GM12864 (cell line): ENCODE data around the gene CTSS.
"Not testable (repeated sequence)": the region's sequence is repeated elsewhere in the genome, so short reads cannot be mapped to it uniquely, and the experiment has no call there.

Experiments
- DNase-seq: peaks from one replicate; pipeline ENCODE4 v3.0.0-alpha.2; 2011; ENCODE audit warnings: low read depth
- H3K4me3 ChIP-seq: 2 replicates; pipeline ENCODE4 v1.5.1; 2011; ENCODE audit warnings: mild to moderate bottlenecking, low read depth, low read length, control low read depth
- TF ChIP-seq, protein P1 (sequence below): IDR thresholded peaks from 2 replicates; pipeline ENCODE4 v1.5.1; 2011; ENCODE audit warnings: low read depth, mild to moderate bottlenecking, moderate library complexity, low read length, control low read depth, inconsistent platforms; ENCODE audit errors: missing control alignments

Gene CTSS

DNA sequence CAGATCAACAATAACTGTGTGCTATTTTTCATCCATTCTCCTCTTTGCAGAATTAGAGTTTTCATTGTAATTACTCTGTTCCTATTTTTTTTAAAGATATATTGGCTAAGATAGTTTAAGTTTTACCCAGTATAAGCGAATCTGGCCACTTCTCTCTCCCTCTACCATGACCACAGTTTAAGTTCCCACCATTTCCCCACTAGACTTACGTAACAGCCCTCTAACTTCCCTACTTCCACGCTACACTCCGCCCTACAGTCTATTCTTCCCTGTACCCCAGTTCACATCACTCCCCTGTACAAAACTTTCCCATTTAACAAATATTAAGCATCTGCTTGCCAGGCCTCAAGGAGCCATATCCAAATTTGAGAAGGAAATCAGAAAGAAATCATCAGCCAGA, 26.0 kb upstream of the CTSS start:
- no peak for DNase-seq
- TF ChIP-seq, protein P1, sequence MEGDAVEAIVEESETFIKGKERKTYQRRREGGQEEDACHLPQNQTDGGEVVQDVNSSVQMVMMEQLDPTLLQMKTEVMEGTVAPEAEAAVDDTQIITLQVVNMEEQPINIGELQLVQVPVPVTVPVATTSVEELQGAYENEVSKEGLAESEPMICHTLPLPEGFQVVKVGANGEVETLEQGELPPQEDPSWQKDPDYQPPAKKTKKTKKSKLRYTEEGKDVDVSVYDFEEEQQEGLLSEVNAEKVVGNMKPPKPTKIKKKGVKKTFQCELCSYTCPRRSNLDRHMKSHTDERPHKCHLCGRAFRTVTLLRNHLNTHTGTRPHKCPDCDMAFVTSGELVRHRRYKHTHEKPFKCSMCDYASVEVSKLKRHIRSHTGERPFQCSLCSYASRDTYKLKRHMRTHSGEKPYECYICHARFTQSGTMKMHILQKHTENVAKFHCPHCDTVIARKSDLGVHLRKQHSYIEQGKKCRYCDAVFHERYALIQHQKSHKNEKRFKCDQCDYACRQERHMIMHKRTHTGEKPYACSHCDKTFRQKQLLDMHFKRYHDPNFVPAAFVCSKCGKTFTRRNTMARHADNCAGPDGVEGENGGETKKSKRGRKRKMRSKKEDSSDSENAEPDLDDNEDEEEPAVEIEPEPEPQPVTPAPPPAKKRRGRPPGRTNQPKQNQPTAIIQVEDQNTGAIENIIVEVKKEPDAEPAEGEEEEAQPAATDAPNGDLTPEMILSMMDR, result no peak
- no peak overlapping the region for H3K4me3 ChIP-seq

DNA sequence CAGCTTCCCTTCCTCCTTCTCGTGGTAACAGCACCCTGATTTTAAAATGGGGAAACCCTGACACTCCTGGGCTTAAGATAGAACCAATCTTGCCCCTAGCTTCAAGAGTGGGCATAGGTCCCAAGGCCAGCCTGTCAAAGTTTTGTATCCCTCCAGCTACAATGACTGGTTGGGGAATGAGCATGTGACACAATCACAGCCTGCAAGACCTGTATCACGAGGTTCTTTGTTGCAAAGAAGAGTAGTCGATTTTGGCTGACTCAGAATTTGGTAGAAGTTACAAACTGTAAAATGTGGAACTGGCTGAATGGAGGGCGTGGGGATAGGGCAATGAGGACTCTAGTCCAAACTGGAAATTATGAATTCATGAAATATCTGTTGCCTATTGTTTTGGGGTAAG, 23.8 kb upstream of the CTSS start:
- TF ChIP-seq, protein P1, result no peak
- no peak overlapping the region for H3K4me3 ChIP-seq
- DNase-seq, result no peak

DNA sequence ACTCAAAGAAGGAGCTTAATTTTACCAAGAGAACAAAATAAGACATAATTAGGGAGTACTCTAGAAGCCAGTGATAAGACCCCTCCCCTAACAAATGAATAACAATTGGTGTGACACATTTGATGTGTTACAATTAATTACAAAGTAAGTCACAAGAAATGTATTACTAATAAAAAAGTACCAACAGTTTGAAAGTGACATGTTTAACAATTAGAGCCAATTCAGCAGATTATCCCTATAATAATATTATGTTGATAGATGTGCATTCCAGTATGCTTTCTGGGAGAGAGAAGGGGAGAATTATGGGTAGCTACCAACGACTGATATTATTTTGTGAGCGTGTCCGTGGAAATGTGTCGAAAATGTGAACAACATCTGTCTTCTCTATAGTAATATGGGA, 23.4 kb upstream of the CTSS start:
- no peak for DNase-seq
- no peak overlapping the region for H3K4me3 ChIP-seq
- TF ChIP-seq, protein P1, result no peak

DNA sequence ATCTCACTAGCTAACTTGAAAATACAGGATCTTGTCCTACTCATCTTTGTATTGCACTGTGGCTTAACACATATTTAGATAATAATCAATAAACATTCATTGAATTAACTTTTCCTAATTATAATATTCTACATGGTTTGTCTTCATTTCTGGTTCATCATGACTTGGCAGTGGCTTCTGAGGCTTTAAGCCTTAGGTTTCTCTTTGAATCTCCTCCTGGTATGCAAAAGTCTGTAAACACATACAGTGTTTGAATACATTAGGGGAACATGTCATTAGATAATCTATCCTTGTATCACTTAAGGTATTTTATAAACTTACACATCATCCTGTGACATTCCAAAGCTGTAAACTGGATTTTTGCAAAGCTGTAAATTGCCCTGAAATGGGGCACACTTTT, 21.9 kb upstream of the CTSS start:
- no peak for DNase-seq
- TF ChIP-seq, protein P1, result no peak
- no peak overlapping the region for H3K4me3 ChIP-seq

DNA sequence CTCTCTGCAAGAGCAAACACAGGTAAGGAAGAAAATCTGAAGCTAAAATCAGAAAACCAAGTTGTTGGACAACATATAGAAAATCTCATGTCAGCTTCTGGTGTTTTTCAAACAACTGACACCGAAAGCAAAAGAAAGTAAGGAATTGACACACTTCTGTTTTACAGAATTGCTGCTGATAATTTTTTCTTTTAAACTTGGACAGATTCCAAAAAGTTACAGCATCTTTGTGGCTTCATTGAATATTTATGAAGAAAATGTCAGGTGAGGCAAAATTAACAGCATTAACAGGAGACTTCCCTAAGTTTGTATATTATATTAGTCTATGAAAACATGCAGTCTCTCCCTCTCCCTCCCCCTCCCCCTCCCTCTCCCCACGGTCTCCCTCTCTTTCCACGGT, 14.9 kb upstream of the CTSS start:
- no peak for DNase-seq
- H3K4me3 ChIP-seq, result no peak overlapping the region
- TF ChIP-seq, protein P1, result no peak

DNA sequence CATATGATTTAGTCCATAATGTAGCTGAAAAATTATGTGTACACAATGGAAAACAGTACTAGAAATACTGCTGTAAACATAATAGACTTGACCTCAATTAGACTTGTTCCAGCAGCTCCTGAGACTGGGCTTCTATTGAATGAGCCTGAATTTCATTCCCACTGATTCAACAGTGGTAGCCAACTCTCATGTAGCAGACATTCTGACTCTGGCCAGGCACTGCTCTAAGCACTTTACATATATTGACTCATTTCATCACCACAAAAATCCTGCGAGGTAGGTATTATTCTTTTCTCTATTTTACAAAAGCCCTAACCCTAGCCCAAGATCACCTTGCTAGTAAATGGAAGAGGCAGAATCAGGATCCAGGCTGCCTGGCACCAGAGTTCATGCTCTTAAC, 12.8 kb upstream of the CTSS start:
- TF ChIP-seq, protein P1, result no peak
- no peak for DNase-seq
- no peak overlapping the region for H3K4me3 ChIP-seq

DNA sequence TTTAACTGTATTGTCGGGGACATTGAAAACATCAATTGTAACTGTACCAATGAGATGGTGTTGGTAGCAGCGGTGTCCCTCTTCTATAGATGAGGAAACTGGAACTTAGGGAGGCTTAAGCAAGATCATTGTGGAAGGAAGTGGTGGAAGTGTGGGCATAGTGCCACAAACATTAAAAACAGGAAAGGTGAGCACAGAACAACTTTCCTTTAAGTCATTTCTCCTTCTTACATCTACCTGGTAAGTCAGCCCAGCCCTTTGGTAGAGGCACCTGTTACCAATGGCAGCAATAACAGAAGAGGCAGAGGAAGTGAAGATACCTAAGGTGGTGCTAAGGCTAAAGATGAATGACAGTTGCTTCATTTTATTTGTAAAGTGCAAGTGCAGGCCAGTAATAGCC, 12.0 kb upstream of the CTSS start:
- no peak overlapping the region for H3K4me3 ChIP-seq
- no peak for DNase-seq
- TF ChIP-seq, protein P1, result no peak

DNA sequence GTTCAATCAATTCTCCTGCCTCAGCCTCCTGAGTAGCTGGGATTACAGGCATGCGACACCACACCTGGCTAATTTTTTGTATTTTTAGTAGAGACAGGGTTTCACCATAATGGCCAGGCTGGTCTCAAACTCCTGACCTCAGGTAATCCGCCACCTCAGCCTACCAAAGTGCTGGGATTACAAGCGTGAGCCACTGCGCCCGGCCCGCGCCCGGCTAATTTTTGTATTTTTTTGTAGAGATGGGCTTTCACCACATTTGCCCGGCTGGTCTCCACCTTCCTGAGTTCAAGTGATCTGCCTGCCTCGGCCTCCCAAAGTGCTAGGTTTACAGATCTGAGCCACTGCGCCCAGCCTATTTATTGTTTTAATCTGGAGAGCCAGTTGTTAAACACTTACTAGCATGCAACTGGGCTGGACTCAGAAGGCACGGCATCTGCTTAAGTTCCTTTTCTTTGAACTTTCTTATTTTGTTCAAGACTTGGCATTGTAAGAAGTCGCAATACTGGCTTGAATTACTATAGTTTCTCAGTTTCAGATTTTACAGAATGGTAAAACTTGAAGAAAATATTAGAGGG, 10.4 kb upstream of the CTSS start:
- not testable (repeated sequence) for DNase-seq, H3K4me3 ChIP-seq
